ENCODE data around the gene PIGK.

The PIGK gene

GRCh38 chr1:77056525-77056924, 162.7 kb downstream of the PIGK start:
- no peaks in the 10 kb centered on the region for H3K36me3 ChIP-seq (ENCODE audit: insufficient read depth, low read depth, low read length)
- no peak overlapping the region for H3K27ac ChIP-seq (ENCODE audit: low read length)
- H3K4me1 ChIP-seq (ENCODE audit: insufficient read depth, low read length): peaks cover 21% of the 10 kb centered on the region
- H3K27me3 ChIP-seq (ENCODE audit: insufficient read depth, low read length): no peaks in the 10 kb centered on the region
- H3K9me3 ChIP-seq (ENCODE audit: insufficient read depth, low read depth, low read length): no peaks in the 10 kb centered on the region
- no peak overlapping the region for H3K9ac ChIP-seq (ENCODE audit: low read depth, low read length)
- H3K4me3 ChIP-seq (ENCODE audit: low read length): no peak overlapping the region

GRCh38 chr1:77051425-77051824, 167.8 kb downstream of the PIGK start:
- Histone ChIP-seq H3K27me3 (ENCODE audit: insufficient read depth, low read length) (no peaks in the 10 kb centered on the region), H3K4me1 (ENCODE audit: insufficient read depth, low read length) (no peaks in the 10 kb centered on the region), H3K9me3 (ENCODE audit: insufficient read depth, low read depth, low read length) (no peaks in the 10 kb centered on the region)

GRCh38 chr1:77048615-77049005, 170.6 kb downstream of the PIGK start:
- no peak overlapping the region for H3K27ac ChIP-seq (ENCODE audit: low read length)

More at GRCh38 chr1:77051425-77051824, 167.8 kb downstream of the PIGK start:
- Histone ChIP-seq H3K9ac (ENCODE audit: low read depth, low read length) (no peak overlapping the region), H3K4me3 (ENCODE audit: low read length) (no peak overlapping the region), H3K36me3 (ENCODE audit: insufficient read depth, low read depth, low read length) (no peaks in the 10 kb centered on the region), H3K27ac (ENCODE audit: low read length) (no peak overlapping the region)

GRCh38 chr1:77047978-77048614, 171.1 kb downstream of the PIGK start:
- H3K27ac ChIP-seq (ENCODE audit: low read length): no peak overlapping the region
- no peaks in the 10 kb centered on the region for H3K9me3 ChIP-seq (ENCODE audit: insufficient read depth, low read depth, low read length)
- H3K4me3 ChIP-seq (ENCODE audit: low read length): no peak overlapping the region
- no peaks in the 10 kb centered on the region for H3K4me1 ChIP-seq (ENCODE audit: insufficient read depth, low read length)
- H3K27me3 ChIP-seq (ENCODE audit: insufficient read depth, low read length): no peaks in the 10 kb centered on the region
- no peaks in the 10 kb centered on the region for H3K36me3 ChIP-seq (ENCODE audit: insufficient read depth, low read depth, low read length)
- H3K9ac ChIP-seq (ENCODE audit: low read depth, low read length): no peak overlapping the region

More at GRCh38 chr1:77048615-77049005, 170.6 kb downstream of the PIGK start:
- Histone ChIP-seq H3K4me3 (ENCODE audit: low read length) (no peak overlapping the region), H3K9ac (ENCODE audit: low read depth, low read length) (no peak overlapping the region), H3K27me3 (ENCODE audit: insufficient read depth, low read length) (no peaks in the 10 kb centered on the region), H3K36me3 (ENCODE audit: insufficient read depth, low read depth, low read length) (no peaks in the 10 kb centered on the region), H3K4me1 (ENCODE audit: insufficient read depth, low read length) (no peaks in the 10 kb centered on the region), H3K9me3 (ENCODE audit: insufficient read depth, low read depth, low read length) (no peaks in the 10 kb centered on the region)

- Histone ChIP-seq H3K9ac (ENCODE audit: low read depth, low read length) (no peak overlapping the region), H3K4me3 (ENCODE audit: low read length) (no peak overlapping the region), H3K4me1 (ENCODE audit: insufficient read depth, low read length) (no peaks in the 10 kb centered on the region), H3K9me3 (ENCODE audit: insufficient read depth, low read depth, low read length) (no peaks in the 10 kb centered on the region), H3K27me3 (ENCODE audit: insufficient read depth, low read length) (no peaks in the 10 kb centered on the region), H3K27ac (ENCODE audit: low read length) (no peak overlapping the region), H3K36me3 (ENCODE audit: insufficient read depth, low read depth, low read length) (no peaks in the 10 kb centered on the region)
Observed at GRCh38 chr1:77047575-77047974, 171.7 kb downstream of the PIGK start.

GRCh38 chr1:77044133-77044849, 174.9 kb downstream of the PIGK start:
- no peaks in the 10 kb centered on the region for H3K9me3 ChIP-seq (ENCODE audit: insufficient read depth, low read depth, low read length)
- no peak overlapping the region for H3K4me3 ChIP-seq (ENCODE audit: low read length)
- H3K36me3 ChIP-seq (ENCODE audit: insufficient read depth, low read depth, low read length): no peaks in the 10 kb centered on the region
- no peaks in the 10 kb centered on the region for H3K4me1 ChIP-seq (ENCODE audit: insufficient read depth, low read length)
- no peak overlapping the region for H3K9ac ChIP-seq (ENCODE audit: low read depth, low read length)
- no peaks in the 10 kb centered on the region for H3K27me3 ChIP-seq (ENCODE audit: insufficient read depth, low read length)
- no peak overlapping the region for H3K27ac ChIP-seq (ENCODE audit: low read length)

- Histone ChIP-seq H3K4me3 (ENCODE audit: low read length) (no peak overlapping the region), H3K27ac (ENCODE audit: low read length) (no peak overlapping the region), H3K36me3 (ENCODE audit: insufficient read depth, low read depth, low read length) (no peaks in the 10 kb centered on the region), H3K27me3 (ENCODE audit: insufficient read depth, low read length) (no peaks in the 10 kb centered on the region), H3K9me3 (ENCODE audit: insufficient read depth, low read depth, low read length) (no peaks in the 10 kb centered on the region), H3K4me1 (ENCODE audit: insufficient read depth, low read length) (no peaks in the 10 kb centered on the region), H3K9ac (ENCODE audit: low read depth, low read length) (no peak overlapping the region)
Observed at GRCh38 chr1:77040826-77041225, 178.4 kb downstream of the PIGK start.

GRCh38 chr1:77039739-77040138, 179.5 kb downstream of the PIGK start:
- Histone ChIP-seq H3K9me3 (ENCODE audit: insufficient read depth, low read depth, low read length) (no peaks in the 10 kb centered on the region), H3K36me3 (ENCODE audit: insufficient read depth, low read depth, low read length) (no peaks in the 10 kb centered on the region), H3K4me1 (ENCODE audit: insufficient read depth, low read length) (no peaks in the 10 kb centered on the region), H3K27me3 (ENCODE audit: insufficient read depth, low read length) (no peaks in the 10 kb centered on the region), H3K27ac (ENCODE audit: low read length) (no peak overlapping the region), H3K9ac (ENCODE audit: low read depth, low read length) (no peak overlapping the region), H3K4me3 (ENCODE audit: low read length) (no peak overlapping the region)

- H3K27me3 ChIP-seq (ENCODE audit: insufficient read depth, low read length): no peaks in the 10 kb centered on the region
- H3K36me3 ChIP-seq (ENCODE audit: insufficient read depth, low read depth, low read length): no peaks in the 10 kb centered on the region
- H3K4me1 ChIP-seq (ENCODE audit: insufficient read depth, low read length): no peaks in the 10 kb centered on the region
- no peak overlapping the region for H3K4me3 ChIP-seq (ENCODE audit: low read length)
- H3K27ac ChIP-seq (ENCODE audit: low read length): no peak overlapping the region
- H3K9ac ChIP-seq (ENCODE audit: low read depth, low read length): no peak overlapping the region
- H3K9me3 ChIP-seq (ENCODE audit: insufficient read depth, low read depth, low read length): no peaks in the 10 kb centered on the region
Observed at GRCh38 chr1:77039111-77039510, 180.1 kb downstream of the PIGK start.

Data from iPS-20b (cell line).